ENCODE results near the gene KCNJ5.
A peak's percentile ranks its signal among the peaks of the same experiment; 100 is the strongest.

KCNJ5 gene

DNA sequence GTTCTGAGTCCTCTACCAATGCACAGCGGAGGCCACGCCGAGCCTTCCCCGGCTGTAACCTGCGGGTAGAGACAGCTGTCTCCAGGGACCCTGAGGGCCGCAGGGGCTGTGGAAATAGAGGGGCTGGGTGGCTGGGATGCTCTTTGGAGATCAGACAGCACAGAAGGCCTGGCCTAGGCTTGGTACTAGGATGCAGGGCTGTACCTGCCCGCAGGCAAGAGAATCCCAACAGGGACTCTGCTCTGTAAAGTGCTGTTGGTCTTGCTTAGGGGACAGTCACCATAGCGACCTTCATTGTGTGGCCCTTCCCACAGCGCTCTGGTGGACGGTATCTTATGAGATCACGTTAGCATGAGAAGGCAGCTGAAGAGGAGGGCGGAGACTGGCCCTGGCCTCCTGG lies 11.3 kb upstream of the KCNJ5 start:
- no peak for DNase-seq (ENCODE audit: low read depth)
- H3K4me3 ChIP-seq (ENCODE audit: low read length), result no peak overlapping the region
- TF ChIP-seq, protein P1, sequence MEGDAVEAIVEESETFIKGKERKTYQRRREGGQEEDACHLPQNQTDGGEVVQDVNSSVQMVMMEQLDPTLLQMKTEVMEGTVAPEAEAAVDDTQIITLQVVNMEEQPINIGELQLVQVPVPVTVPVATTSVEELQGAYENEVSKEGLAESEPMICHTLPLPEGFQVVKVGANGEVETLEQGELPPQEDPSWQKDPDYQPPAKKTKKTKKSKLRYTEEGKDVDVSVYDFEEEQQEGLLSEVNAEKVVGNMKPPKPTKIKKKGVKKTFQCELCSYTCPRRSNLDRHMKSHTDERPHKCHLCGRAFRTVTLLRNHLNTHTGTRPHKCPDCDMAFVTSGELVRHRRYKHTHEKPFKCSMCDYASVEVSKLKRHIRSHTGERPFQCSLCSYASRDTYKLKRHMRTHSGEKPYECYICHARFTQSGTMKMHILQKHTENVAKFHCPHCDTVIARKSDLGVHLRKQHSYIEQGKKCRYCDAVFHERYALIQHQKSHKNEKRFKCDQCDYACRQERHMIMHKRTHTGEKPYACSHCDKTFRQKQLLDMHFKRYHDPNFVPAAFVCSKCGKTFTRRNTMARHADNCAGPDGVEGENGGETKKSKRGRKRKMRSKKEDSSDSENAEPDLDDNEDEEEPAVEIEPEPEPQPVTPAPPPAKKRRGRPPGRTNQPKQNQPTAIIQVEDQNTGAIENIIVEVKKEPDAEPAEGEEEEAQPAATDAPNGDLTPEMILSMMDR (conservative IDR thresholded peaks at IDR 0.05; ENCODE audit: low read depth, low read length), result no peak

DNA sequence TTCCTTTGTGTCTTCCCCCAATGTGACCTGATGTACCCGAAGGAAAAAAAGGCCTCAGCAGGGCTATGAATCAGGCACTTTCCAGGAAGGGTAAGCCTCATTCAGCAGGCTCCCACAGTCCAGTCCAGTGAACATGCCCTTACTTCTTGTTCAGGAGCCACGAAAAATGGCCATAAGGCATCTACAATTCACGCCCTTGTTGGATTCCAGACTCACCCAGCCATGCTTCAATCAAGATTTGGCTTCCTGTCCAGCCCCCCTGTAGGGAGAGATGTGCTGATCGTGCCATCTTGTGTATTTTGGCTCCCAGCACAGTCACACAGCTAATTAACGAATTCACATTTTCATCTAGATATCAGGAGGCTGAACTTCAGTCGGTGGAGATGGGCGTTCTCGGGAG lies 9.9 kb upstream of the KCNJ5 start:
- H3K4me3 ChIP-seq (ENCODE audit: low read length), result no peak overlapping the region
- DNase-seq (ENCODE audit: low read depth), result no peak
- TF ChIP-seq, protein P1 (conservative IDR thresholded peaks at IDR 0.05; ENCODE audit: low read depth, low read length), result no peak

DNA sequence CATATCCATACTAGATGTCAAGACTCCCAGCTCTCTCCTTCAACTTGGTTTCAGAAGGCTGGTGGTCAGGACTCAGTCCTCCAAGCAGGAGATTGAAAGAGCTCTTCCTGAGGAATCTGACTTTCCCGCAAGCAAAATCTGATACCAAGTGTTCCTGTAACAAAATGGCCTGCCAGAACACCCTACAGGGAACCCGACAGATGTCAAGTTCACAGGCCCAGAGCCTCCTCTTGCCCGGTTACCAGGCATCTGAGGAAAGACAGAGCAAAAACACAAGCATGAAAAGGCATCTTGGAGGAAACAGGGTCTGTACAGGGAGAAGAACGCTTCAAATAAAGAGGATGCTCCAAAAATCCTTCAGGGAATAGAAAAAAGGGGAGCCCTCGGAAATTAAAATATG lies 8.7 kb upstream of the KCNJ5 start:
- no peak for DNase-seq (ENCODE audit: low read depth)
- TF ChIP-seq, protein P1 (conservative IDR thresholded peaks at IDR 0.05; ENCODE audit: low read depth, low read length), result no peak
- no peak overlapping the region for H3K4me3 ChIP-seq (ENCODE audit: low read length)

DNA sequence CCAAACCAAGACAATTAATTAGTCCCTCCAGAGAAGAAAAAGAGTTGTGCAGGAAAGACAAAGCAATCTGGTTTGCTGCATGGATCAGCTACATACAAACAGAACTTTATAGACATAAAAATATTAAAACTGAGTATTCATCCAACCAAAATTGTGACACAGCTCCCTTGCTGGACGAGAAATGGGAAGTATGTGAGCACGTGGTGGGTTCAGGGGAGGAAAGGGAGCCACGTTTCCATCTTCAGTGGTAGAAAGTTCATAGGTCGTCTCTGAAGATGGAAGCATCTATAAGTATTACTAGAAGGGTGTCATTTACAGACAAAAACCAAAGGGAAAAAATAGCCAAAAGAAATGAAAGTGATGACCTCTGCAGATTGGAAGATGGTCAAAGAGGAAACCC lies 7.1 kb upstream of the KCNJ5 start:
- no peak for DNase-seq (ENCODE audit: low read depth)
- TF ChIP-seq, protein P1 (conservative IDR thresholded peaks at IDR 0.05; ENCODE audit: low read depth, low read length), result no peak
- no peak overlapping the region for H3K4me3 ChIP-seq (ENCODE audit: low read length)

DNA sequence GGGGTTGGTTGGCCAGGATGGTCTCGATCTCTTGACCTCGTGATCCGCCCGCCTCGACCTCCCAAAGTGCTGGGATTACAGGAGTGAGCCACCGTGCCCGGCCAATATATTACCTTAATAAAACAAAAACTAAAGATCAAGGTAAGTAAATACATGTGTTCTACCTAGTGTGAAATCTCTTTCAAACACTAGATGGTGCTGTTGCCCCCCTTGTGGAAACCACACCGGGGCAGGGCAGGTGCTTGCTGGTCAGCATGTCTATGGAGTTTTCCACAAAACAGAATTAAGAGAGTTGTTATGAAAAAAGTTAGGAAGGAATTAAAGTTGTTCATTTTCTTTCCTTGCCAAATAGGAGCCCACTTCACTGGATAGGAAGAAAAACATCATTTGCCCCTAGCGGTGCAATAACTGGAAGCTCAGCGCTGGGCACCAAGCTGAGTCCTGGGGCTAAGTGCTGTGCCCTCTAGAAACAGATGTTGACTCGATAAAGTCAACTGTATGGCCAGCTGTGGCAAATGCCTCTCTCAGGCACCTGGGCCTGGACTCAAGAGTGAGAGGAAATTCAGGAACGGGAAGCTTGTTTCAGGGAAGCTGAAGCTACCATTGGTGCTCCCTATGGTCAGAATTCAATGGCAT lies 6.3 kb upstream of the KCNJ5 start:
- TF ChIP-seq, protein P1 (conservative IDR thresholded peaks at IDR 0.05; ENCODE audit: low read depth, low read length), result peak; percentile 74
- no peak overlapping the region for H3K4me3 ChIP-seq (ENCODE audit: low read length)
- no peak for DNase-seq (ENCODE audit: low read depth)

DNA sequence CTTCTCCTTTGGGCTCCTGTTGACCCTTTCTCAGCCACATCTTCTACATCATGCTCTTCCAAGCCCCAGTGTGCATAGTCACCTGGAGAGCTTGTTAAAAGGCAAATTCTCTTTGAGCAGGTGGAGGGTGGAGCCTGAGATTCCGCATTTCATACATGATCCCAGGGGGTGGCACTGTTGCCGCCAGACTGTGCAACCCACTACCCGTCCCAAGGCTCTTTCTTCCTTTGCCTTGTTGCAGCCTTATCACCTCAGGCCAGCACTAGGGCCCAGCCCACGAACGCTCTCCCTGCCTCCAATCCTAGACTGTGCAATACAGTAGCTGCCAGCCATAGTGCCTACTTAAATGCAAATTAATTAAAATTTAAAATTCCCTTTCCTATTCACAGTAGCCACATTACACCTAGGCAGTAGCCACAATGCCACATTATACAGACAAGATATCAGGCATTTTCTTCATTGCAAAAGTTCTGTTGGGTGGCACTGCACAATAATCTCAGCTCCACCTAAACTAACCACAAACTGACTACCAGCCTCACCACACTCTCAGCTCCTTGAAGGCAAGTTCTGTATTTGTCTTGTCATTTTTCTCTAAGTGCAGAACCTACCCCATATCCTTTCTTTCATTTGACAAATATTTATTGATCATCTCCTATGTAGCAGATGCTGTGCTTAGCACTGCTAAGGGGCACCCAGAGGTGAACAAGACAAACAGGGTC lies 4.6 kb upstream of the KCNJ5 start:
- DNase-seq (ENCODE audit: low read depth), result no peak
- TF ChIP-seq, protein P1 (conservative IDR thresholded peaks at IDR 0.05; ENCODE audit: low read depth, low read length), result peak; percentile 46
- H3K4me3 ChIP-seq (ENCODE audit: low read length), result no peak overlapping the region
